Heart left ventricle (tissue), 13 donors: Measurements from ENCODE around the gene GRIN2C.

Source experiments
- POLR2A ChIP-seq, 2 donors: fragments of 450-650 bp; IDR thresholded peaks; one replicate each; pipeline ENCODE4 v1.6.1; 2017; ENCODE audit warnings: antibody characterized with exemption in 2 of 2, mild to moderate bottlenecking in 2 of 2, moderate library complexity in 2 of 2
- TF ChIP-seq, protein P1 (sequence below), 12 donors: fragments of 200-600 bp; sonication (generic) in 4 of 12; IDR thresholded peaks; one replicate each; pipeline versions ENCODE4 v1.5.0 to v1.8.0; 2018 to 2022; ENCODE audit warnings: antibody characterized with exemption in 12 of 12, mild to moderate bottlenecking in 5 of 12
- donor health status: ischemic (EF 13 %, LVEDD 7.1; RV severe dilation, severe dysfunction).
- donor health status: DM: no; HTN: yes; CAD: no.
- donor health status: DM: no; HTN: no; CAD: no.
- donor health status: ischemic (EF 25% LVEDD 6.9; RV normal size, moderate dysfunction).
- donor health status: ischemic (EF 25% LVEDD 5.7; RV mildly dilated, moderate dysfunction).
- donor health status: ischemic (EF 35%, LVEDD 5.7; RV mildly dilated, moderate dysfunction).
- donor health status: nonischemic (EF 11% LVEDD 7.7; RV severe dilation, severe dysfunction).
- donor health status: DM: yes; HTN: yes; CAD: no.
- donor health status: PGD.
- donor health status: ischemic (EF 29% LVEDD 5.4; RV normal size, mild dysfunction).
- donor health status: nonischemic (EF 23%, LVEDD 6.1; RV moderate dilation, normal function).

DNA sequence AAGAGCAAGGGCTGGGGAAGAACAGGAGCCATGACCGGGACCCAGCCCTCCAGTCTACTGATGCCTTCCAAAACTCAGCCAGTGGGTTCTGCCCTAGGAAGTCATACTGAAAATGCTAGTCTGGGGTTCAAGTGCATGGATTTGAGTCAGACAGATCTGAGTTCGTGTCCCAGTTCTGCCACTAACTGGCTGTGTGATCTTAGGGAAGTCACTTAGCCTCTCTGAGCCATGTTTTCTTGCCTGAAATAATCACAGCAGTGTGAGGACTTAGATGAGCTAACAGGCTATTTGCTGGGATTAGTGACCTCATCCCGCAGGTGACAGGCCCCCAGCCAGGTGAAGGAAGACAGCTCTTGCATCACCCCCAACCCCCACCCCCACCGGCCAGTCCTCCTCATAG lies 4.4 kb downstream of the GRIN2C start:
- TF ChIP-seq, protein P1, sequence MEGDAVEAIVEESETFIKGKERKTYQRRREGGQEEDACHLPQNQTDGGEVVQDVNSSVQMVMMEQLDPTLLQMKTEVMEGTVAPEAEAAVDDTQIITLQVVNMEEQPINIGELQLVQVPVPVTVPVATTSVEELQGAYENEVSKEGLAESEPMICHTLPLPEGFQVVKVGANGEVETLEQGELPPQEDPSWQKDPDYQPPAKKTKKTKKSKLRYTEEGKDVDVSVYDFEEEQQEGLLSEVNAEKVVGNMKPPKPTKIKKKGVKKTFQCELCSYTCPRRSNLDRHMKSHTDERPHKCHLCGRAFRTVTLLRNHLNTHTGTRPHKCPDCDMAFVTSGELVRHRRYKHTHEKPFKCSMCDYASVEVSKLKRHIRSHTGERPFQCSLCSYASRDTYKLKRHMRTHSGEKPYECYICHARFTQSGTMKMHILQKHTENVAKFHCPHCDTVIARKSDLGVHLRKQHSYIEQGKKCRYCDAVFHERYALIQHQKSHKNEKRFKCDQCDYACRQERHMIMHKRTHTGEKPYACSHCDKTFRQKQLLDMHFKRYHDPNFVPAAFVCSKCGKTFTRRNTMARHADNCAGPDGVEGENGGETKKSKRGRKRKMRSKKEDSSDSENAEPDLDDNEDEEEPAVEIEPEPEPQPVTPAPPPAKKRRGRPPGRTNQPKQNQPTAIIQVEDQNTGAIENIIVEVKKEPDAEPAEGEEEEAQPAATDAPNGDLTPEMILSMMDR (IDR thresholded peaks at IDR 0.05), result no peak
- no peak for TF ChIP-seq POLR2A (IDR thresholded peaks at IDR 0.05)
